SW480 (cell line): ENCODE data around the gene ACKR1.

Experiments used
- DNase-seq: peaks from one replicate; pipeline ENCODE4 v3.0.0-alpha.2; 2016; ENCODE audit warnings: low spot score

ACKR1 gene

DNA sequence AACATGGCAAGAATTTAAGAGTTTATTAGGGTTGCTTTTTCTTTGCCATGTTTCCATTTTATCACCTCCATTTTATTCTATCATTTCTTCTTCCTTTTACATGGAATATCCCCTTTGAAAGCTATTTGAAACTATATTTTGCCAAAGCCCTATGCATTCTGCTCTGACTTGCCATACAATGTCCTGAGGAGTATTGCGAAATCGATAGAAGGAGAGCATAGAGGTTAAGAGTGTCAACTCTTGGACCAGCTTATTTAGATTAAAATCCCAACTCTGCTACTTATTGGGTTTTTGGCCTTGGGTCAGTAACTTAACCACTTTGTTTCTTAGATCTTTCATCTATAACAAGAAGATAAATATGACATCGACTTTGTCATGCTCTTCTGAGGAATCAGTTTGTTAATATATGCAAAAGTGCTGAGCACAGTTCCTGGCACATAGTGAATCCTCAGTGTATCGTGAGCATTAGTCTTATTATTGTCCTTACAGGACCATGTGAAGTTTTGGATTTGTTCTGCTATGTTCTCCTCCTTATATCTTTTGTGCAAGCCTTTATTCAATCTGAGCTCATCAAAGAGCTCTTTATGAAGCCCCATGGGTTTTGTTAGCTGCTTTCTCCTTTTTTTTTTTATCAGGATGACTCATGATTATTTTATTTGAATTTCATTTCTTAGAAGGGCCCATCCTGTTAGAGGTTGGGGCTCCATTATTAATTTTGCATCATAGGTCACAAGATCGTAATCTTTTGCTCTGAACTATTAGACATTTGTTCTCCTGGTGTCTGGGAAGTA, 17.6 kb downstream of the ACKR1 start:
- no peak for DNase-seq

DNA sequence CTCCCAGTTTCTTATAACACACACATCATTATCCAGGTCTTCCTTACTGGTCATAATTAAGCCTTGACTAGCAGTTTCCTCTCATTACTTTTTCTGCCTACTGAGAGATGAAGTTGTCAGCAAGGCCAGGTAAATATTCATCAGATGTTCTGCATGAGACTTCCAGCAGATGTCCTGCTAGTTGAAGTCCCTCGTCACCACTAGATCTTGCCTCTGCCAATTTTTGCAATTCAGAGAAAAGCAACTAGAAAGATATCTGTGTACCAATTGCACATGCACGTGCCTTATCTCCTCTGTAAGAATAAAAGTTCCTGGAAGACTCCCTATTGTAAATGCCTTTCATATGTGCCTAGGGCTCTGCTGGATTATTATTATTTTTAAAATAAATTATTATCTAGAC, 18.3 kb downstream of the ACKR1 start:
- DNase-seq, result no peak

DNA sequence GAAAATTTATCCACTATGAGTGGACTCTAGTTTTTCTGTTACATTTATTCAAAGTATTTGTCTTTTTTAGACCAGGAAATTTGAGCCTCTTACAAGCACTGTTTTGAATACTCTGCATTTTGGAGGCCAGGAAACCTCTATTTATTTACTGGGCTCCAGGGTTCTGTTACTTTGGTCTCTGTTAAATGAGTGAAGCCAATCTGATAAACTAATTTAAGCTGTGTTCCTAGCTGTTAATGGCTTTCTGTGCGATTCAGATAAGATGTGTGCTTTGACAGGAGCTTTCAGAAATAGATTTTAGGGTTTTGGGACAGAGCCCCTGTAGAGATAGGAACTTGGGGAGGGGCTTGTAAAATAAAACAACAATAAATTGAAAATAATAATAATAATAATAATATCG, 23.9 kb downstream of the ACKR1 start:
- no peak for DNase-seq

DNA sequence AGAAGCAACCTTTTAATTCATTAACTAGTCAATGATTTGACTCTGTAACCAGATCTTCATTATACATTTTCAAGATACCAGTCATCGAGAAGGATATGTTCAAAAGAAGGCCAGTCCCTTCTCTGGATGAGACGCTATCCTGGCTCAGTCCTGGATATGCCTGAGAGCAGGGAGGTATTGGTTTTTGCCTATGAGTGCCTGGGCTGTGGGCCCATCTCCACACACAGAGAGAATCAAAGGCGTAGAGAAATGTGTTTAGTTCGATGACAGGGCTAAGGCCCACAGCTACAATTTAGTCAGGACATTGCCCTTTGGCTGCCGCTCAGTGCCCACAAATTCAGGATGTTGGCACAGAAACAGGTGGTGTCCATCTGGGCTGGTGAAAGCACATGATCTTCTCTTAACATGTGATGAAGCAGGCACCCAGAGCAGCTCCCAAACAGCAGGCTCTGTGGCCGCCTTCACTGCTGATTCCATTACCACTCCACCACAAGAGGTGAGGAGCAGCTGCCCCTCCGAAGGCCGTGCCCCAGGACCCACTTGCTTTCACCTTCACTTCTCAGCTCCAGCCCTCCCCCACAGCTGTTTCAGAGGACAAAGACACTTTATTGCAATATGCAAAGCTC, 24.7 kb downstream of the ACKR1 start:
- no peak for DNase-seq

DNA sequence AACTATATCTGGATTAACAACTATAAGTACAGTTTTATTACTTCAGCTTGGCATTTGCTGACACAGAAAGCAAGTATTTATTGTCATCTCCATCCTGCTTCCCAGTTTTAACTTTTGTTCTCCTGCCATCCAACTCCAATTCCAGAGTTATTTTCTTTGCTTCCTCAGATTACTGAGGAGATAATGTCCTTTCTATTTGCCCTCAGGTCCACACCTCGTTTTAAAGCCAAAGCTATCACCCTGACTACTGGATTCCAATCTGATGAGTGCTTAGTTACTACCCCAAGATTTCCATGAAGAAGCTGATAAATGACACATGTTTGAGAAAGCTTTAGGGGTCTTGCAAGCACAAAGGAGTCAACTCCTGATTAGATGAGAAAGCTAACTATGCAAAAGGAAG, 25.2 kb downstream of the ACKR1 start:
- no peak for DNase-seq

DNA sequence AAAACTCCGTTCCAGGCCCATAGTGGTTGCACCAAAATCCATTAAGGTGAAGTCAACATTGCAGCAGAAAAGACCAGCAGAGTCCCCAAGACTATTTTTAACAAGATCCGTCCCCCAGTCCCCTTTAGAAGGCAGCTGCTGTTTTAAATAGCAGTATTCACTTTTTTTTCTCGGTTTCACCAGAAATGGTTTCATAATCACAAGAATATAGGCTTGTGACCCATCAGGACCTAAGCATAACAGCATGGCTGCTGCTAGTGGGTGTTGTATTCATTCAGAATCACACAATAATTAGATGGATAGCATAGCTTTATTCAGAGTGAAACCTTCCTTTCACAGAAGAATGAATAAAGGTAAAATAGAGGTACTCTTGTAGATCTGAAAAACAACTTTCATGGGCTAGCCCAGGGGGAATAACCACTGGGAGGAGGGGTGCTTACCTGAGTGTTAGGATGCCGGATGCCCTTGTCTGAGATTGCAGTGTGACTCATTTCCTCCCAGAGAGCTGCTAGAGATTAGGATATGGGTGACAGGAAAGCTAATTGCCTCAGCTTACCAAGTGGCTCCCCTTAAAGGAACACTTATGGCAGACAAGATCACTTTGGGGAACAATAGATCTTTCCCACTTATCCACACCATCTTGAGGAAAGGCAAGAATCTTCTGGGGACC, 35.0 kb downstream of the ACKR1 start:
- no peak for DNase-seq

DNA sequence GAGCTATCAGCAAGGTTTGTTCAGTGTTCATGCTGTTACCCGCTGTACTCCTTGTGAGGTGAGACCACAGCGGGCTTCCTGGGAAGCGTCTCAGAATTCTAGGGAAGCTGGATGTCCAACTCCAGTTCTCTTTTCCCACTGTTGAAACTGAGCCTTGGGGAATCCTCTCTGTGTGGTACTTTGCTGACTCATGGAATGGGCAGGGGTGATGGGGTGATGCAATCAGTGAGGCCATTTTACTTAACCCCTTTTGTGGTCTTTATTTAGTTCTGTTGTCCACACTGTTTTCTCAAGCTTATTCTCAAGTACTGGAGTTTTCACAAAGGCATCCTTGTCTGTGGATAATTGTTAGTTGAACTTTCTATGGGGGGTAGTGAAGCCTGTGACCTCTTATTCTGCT, 42.6 kb downstream of the ACKR1 start:
- no peak for DNase-seq

DNA sequence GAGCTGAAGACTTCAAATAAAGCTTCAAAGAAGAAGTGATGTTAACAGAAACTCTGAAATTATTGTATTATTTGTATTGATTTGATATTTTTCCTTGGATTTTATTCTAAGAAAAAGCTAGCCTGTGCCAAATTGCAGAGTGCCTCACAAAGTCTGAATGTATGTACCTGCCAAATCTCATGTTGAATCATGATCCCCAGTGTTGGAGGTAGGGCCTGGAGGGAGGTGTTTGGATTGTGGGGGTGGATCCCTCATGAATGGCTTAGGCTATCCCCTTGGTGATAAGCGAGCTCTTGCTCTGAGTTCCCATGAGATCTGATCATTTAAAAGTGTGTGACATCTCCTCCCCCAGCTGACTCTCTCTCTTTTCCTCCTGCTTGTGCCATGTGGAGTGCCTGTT, 43.6 kb downstream of the ACKR1 start:
- no peak for DNase-seq

DNA sequence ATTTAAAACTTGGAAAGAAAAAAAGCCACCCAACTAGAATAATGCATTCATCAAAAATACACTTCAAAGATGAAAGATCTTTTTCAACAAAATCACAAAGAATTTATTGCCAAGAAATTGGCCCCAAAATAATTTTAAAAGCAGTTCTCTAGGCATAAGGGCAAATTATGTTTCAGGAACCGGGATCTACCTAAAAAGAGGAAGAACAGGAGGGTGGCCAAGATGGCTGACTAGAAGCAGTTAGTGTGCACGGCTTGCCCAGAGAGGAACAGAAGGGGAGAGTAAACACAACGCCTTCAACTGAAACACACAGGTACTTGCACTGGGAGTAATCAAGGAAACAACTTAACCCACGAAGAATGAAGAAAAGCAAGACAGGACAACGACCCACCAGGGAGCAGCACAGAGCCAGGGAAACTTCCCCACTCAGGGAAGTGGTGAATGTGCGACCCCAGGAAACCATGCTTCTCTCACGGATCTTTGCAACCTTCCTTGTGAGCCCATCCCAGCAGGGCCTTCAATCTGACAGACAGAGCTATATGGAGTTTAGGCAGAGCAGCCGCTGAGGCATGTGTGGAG, 46.1 kb downstream of the ACKR1 start:
- no peak for DNase-seq
